Astrocyte (in vitro differentiated cells and primary cell): ENCODE data around the gene MANSC4. TPM values are rescaled to one million over a fixed set of nuclear protein-coding genes. Genes with fewer than 3 reads are reported as not detected.

ENCODE experiments used
- DNase-seq: peaks from one replicate; pipeline ENCODE4 v3.0.0-alpha.2; 2010; ENCODE audit warnings: low read depth
- FAIRE-seq: peaks from 2 replicates; lab custom pipeline; 2011; peaks lifted over from hg19 to GRCh38; lab: Jason Lieb, UNC
- H2AFZ ChIP-seq: 2 replicates; pipeline ENCODE4 v1.6.0; 2012; ENCODE audit warnings: low read depth, low read length, inconsistent platforms
- H3K27ac ChIP-seq: 2 replicates; pipeline ENCODE4 v1.5.1; 2011; ENCODE audit warnings: low read depth, low read length, inconsistent platforms
- H3K27me3 ChIP-seq: 2 replicates; pipeline ENCODE4 v1.6.0; 2011; ENCODE audit warnings: low read length, inconsistent platforms; ENCODE audit not compliant: insufficient read depth
- H3K36me3 ChIP-seq: 2 replicates; pipeline ENCODE4 v1.5.1; 2011; ENCODE audit warnings: low read length, inconsistent platforms; ENCODE audit not compliant: insufficient read depth
- H3K4me1 ChIP-seq: 2 replicates; pipeline ENCODE4 v1.5.1; 2011; ENCODE audit warnings: low read length, inconsistent platforms; ENCODE audit not compliant: insufficient read depth
- H3K4me2 ChIP-seq: 2 replicates; pipeline ENCODE4 v1.6.0; 2012; ENCODE audit warnings: low read length, inconsistent platforms
- H3K4me3 ChIP-seq: 2 replicates; pipeline ENCODE4 v1.5.1; 2011; ENCODE audit warnings: low read depth, mild to moderate bottlenecking, low read length, inconsistent platforms; ENCODE audit not compliant: insufficient read depth
- H3K79me2 ChIP-seq: 2 replicates; pipeline ENCODE4 v1.6.0; 2012; ENCODE audit warnings: mild to moderate bottlenecking, low read length, inconsistent platforms; ENCODE audit not compliant: insufficient read depth
- H3K9ac ChIP-seq: 2 replicates; pipeline ENCODE4 v1.6.0; 2012; ENCODE audit warnings: mild to moderate bottlenecking, low read length, inconsistent platforms
- H3K9me3 ChIP-seq: 2 replicates; pipeline ENCODE4 v1.5.1; 2012; ENCODE audit warnings: low read depth, mild to moderate bottlenecking, low read length, inconsistent platforms; ENCODE audit not compliant: insufficient read depth
- H4K20me1 ChIP-seq: 2 replicates; pipeline ENCODE4 v1.6.0; 2012; ENCODE audit warnings: low read length, inconsistent platforms; ENCODE audit not compliant: insufficient read depth
- H3K27ac Mint-ChIP-seq: one replicate; pipeline ENCODE4 v1.8.0; 2021; ENCODE audit warnings: mild to moderate bottlenecking, mixed read lengths; ENCODE audit not compliant: unreplicated experiment
- H3K27me3 Mint-ChIP-seq: one replicate; pipeline ENCODE4 v1.8.0; 2021; ENCODE audit warnings: low read depth, mixed read lengths; ENCODE audit not compliant: unreplicated experiment
- H3K36me3 Mint-ChIP-seq: one replicate; pipeline ENCODE4 v1.8.0; 2021; ENCODE audit warnings: low read depth, mixed read lengths; ENCODE audit not compliant: unreplicated experiment
- H3K4me1 Mint-ChIP-seq: one replicate; pipeline ENCODE4 v1.8.0; 2021; ENCODE audit warnings: low read depth, mixed read lengths; ENCODE audit not compliant: unreplicated experiment
- H3K4me3 Mint-ChIP-seq: one replicate; pipeline ENCODE4 v1.8.0; 2021; ENCODE audit warnings: mild to moderate bottlenecking, moderate library complexity, mixed read lengths; ENCODE audit not compliant: unreplicated experiment
- H3K9me3 Mint-ChIP-seq: one replicate; pipeline ENCODE4 v1.8.0; 2021; ENCODE audit warnings: mild to moderate bottlenecking, mixed read lengths; ENCODE audit not compliant: unreplicated experiment
- EZH2 ChIP-seq: IDR thresholded peaks from 2 replicates; pipeline ENCODE4 v1.6.1; 2012; ENCODE audit warnings: mild to moderate bottlenecking, low read length, inconsistent platforms; ENCODE audit not compliant: insufficient read depth
- total RNA-seq: library from RNA; stranded (reverse); gene quantifications from 2 replicates; pipeline ENCODE4 v1.2.1, GENCODE V29; 2021
- TF ChIP-seq, protein P1 (sequence below): IDR thresholded peaks from 2 replicates; pipeline ENCODE4 v1.5.1; 2011; ENCODE audit warnings: low read depth, mild to moderate bottlenecking, inconsistent platforms, low read length, moderate library complexity; ENCODE audit not compliant: insufficient read depth

The MANSC4 gene
- total RNA-seq, 1 donor from 2014 or later: not detected

GRCh38 chr12:27778206-27778605 is 1.8 kb downstream of the MANSC4 start:
- no peak overlapping the region for H3K4me3 ChIP-seq
- H3K9me3 ChIP-seq: no peaks in the 10 kb centered on the region
- peaks cover 25% of the 10 kb centered on the region for H3K4me1 ChIP-seq
- no peak overlapping the region for H2AFZ ChIP-seq
- Mint-ChIP-seq H3K4me3 (peak overlapping the region; percentile 74), H3K9me3 (no peaks in the 10 kb centered on the region), H3K36me3 (peaks cover 1% of the 10 kb centered on the region), H3K27me3 (no peaks in the 10 kb centered on the region), H3K4me1 (peaks cover 16% of the 10 kb centered on the region), H3K27ac (no peak overlapping the region)
- peaks cover 8% of the 10 kb centered on the region for H3K36me3 ChIP-seq
- FAIRE-seq (no peak), DNase-seq (no peak)
- peaks cover 13% of the 10 kb centered on the region for H4K20me1 ChIP-seq
- no peak overlapping the region for H3K4me2 ChIP-seq
- peaks cover 35% of the 10 kb centered on the region for H3K79me2 ChIP-seq
- no peak overlapping the region for H3K27ac ChIP-seq
- no peak overlapping the region for H3K9ac ChIP-seq
- no peaks in the 10 kb centered on the region for H3K27me3 ChIP-seq
- TF ChIP-seq, protein P1, sequence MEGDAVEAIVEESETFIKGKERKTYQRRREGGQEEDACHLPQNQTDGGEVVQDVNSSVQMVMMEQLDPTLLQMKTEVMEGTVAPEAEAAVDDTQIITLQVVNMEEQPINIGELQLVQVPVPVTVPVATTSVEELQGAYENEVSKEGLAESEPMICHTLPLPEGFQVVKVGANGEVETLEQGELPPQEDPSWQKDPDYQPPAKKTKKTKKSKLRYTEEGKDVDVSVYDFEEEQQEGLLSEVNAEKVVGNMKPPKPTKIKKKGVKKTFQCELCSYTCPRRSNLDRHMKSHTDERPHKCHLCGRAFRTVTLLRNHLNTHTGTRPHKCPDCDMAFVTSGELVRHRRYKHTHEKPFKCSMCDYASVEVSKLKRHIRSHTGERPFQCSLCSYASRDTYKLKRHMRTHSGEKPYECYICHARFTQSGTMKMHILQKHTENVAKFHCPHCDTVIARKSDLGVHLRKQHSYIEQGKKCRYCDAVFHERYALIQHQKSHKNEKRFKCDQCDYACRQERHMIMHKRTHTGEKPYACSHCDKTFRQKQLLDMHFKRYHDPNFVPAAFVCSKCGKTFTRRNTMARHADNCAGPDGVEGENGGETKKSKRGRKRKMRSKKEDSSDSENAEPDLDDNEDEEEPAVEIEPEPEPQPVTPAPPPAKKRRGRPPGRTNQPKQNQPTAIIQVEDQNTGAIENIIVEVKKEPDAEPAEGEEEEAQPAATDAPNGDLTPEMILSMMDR: no peak
- no peak for TF ChIP-seq EZH2

DNA sequence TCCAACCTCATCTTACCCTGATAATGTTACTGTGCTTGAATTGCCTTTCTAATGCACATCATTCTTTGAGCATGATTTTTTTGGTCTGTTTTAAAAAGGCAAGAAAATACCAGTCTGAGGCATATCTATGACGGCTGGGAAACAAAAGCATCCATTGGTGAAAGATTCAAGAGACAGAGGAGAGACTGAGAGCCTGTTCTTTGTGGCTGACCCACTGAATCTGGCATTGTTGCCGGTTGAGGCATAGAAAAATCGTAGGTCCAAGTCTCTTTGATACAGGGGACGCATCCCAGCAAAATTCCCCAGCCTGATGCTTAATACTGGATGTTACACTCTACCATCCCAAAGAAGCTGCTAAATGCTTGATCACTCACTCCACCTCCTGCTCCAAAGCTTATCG is 2.9 kb downstream of the MANSC4 start:
- Histone ChIP-seq H3K27ac (no peak overlapping the region), H3K79me2 (peaks cover 24% of the 10 kb centered on the region), H3K4me3 (no peak overlapping the region), H3K4me2 (no peak overlapping the region), H3K36me3 (peaks cover 3% of the 10 kb centered on the region), H3K27me3 (no peaks in the 10 kb centered on the region), H3K4me1 (peaks cover 23% of the 10 kb centered on the region), H4K20me1 (peaks cover 13% of the 10 kb centered on the region), H2AFZ (peak overlapping the region; percentile 14), H3K9me3 (no peaks in the 10 kb centered on the region), H3K9ac (no peak overlapping the region)
- no peak for TF ChIP-seq EZH2
- TF ChIP-seq, protein P1: no peak
- no peak overlapping the region for H3K27ac Mint-ChIP-seq
- H3K36me3 Mint-ChIP-seq: peaks cover 1% of the 10 kb centered on the region
- H3K9me3 Mint-ChIP-seq: no peaks in the 10 kb centered on the region
- no peaks in the 10 kb centered on the region for H3K27me3 Mint-ChIP-seq
- no peak for DNase-seq
- no peak for FAIRE-seq
- no peak overlapping the region for H3K4me3 Mint-ChIP-seq
- peaks cover 9% of the 10 kb centered on the region for H3K4me1 Mint-ChIP-seq

DNA sequence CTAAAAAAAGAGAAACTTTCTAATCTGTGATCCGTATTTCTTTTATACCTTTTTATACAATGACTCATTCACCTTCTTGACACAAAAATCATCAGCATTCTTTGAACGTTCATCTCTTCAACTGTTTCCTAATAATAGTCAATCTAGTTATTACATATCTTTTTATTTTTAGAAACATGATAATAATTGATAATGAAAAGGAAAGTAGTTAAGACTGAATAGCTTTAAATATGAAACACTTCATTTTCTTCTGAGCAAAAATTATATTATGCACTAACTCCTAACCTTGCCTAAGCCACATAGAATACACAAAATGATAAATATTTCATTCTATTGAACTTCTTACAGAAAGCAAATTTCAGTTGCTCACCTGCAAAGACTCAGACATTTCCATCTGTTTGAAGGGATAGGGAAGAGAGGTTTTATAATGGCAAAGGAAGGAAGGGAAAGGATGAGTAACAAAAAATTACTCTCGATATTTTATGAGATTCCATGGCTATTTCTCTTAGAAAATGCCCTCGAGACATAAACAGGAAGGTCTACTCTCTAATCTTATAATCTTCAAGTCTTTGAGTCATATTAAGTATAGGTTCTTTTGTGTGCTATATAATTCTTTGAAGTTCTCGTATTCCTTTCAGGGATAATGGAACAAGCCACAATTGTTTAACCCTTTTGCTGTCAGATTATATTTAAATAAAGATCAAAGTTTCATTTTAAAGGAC is 7.5 kb downstream of the MANSC4 start:
- Histone ChIP-seq H3K36me3 (no peaks in the 10 kb centered on the region), H3K4me3 (no peak overlapping the region), H4K20me1 (no peaks in the 10 kb centered on the region), H3K4me2 (peak overlapping the region; percentile 26), H3K9ac (no peak overlapping the region), H2AFZ (no peak overlapping the region), H3K4me1 (peaks cover 7% of the 10 kb centered on the region), H3K27ac (no peak overlapping the region), H3K27me3 (no peaks in the 10 kb centered on the region), H3K79me2 (no peaks in the 10 kb centered on the region), H3K9me3 (no peaks in the 10 kb centered on the region)
- no peaks in the 10 kb centered on the region for H3K27me3 Mint-ChIP-seq
- no peak overlapping the region for H3K4me3 Mint-ChIP-seq
- no peaks in the 10 kb centered on the region for H3K36me3 Mint-ChIP-seq
- no peak for FAIRE-seq
- TF ChIP-seq, protein P1: no peak
- no peak for TF ChIP-seq EZH2
- H3K9me3 Mint-ChIP-seq: no peaks in the 10 kb centered on the region
- no peaks in the 10 kb centered on the region for H3K4me1 Mint-ChIP-seq
- H3K27ac Mint-ChIP-seq: no peak overlapping the region
- no peak for DNase-seq
